Measurements from ENCODE around the gene MYOG. TPM values are rescaled to one million over a fixed set of nuclear protein-coding genes. Genes with fewer than 3 reads are reported as not detected.

MYOG gene
- polyA plus RNA-seq, 1 donor (not counting 4 experiments of a cell fraction or from before 2014, with no cell fraction given), result not detected

GRCh38 chr1:203113308-203113707 is 27.5 kb upstream of the MYOG start:
- no peak for TF ChIP-seq EZH2 (IDR thresholded peaks at IDR 0.05; ENCODE audit: low read length)
- no peak for TF ChIP-seq CTCF (optimal IDR thresholded peaks at IDR 0.05 in 1 of 3, IDR thresholded peaks at IDR 0.05 in 1 of 3, conservative IDR thresholded peaks at IDR 0.05 in 1 of 3; ENCODE audit: extremely low read depth in 1 of 3, insufficient read depth in 2 of 3, low read length in 3 of 3)
- Histone ChIP-seq H3K9ac (ENCODE audit: control insufficient read depth, extremely low read depth, insufficient read depth, low read length) (no peak overlapping the region), H3K36me3 (ENCODE audit: control insufficient read depth in 2 of 2, extremely low read depth in 1 of 2, insufficient read depth in 2 of 2, low read length in 2 of 2) (no peaks in the 10 kb centered on the region), H3K27ac (ENCODE audit: control insufficient read depth, insufficient read depth, low read length) (no peak overlapping the region), H2AFZ (ENCODE audit: control insufficient read depth, low read length) (no peak overlapping the region), H3K9me3 (ENCODE audit: control insufficient read depth, low read depth, low read length) (no peaks in the 10 kb centered on the region), H3K27me3 (ENCODE audit: control insufficient read depth, extremely low read depth, insufficient read depth, low read length) (peaks cover 31% of the 10 kb centered on the region), H3K9me1 (ENCODE audit: control insufficient read depth, extremely low read depth, insufficient read depth, low read length) (no peaks in the 10 kb centered on the region), H3K4me2 (ENCODE audit: control insufficient read depth, extremely low read depth, insufficient read depth, low read depth, low read length) (no peak overlapping the region), H3K4me3 (ENCODE audit: control insufficient read depth in 2 of 3, extremely low read depth in 1 of 3, insufficient read depth in 2 of 3, low read depth in 1 of 3, low read length in 3 of 3) (no peak overlapping the region), H3K79me2 (ENCODE audit: control insufficient read depth, insufficient read depth, low read length) (no peaks in the 10 kb centered on the region), H4K20me1 (ENCODE audit: control insufficient read depth, extremely low read depth, insufficient read depth, low read length) (no peaks in the 10 kb centered on the region), H3K4me1 (ENCODE audit: control insufficient read depth, extremely low read depth, insufficient read depth, low read length) (no peaks in the 10 kb centered on the region)
- DNase-seq (ENCODE audit: low read depth, low spot score) (no peak), FAIRE-seq (no peak)
- dilution Hi-C loops (cut with MboI; ENCODE audit: extremely low pct_ligation_motif_present, low sequenced_read_pairs), result no loop called here

- no peak for DNase-seq (ENCODE audit: low read depth, low spot score)
- no peaks in the 10 kb centered on the region for H3K9me1 ChIP-seq (ENCODE audit: control insufficient read depth, extremely low read depth, insufficient read depth, low read length)
- H3K27me3 ChIP-seq (ENCODE audit: control insufficient read depth, extremely low read depth, insufficient read depth, low read length), result peaks cover 23% of the 10 kb centered on the region
- H3K9ac ChIP-seq (ENCODE audit: control insufficient read depth, extremely low read depth, insufficient read depth, low read length), result no peak overlapping the region
- no peak overlapping the region for H3K27ac ChIP-seq (ENCODE audit: control insufficient read depth, insufficient read depth, low read length)
- H3K4me3 ChIP-seq (ENCODE audit: control insufficient read depth in 2 of 3, extremely low read depth in 1 of 3, insufficient read depth in 2 of 3, low read depth in 1 of 3, low read length in 3 of 3), result no peak overlapping the region
- H3K4me2 ChIP-seq (ENCODE audit: control insufficient read depth, extremely low read depth, insufficient read depth, low read depth, low read length), result no peak overlapping the region
- dilution Hi-C loops (cut with MboI; ENCODE audit: extremely low pct_ligation_motif_present, low sequenced_read_pairs), result no loop called here
- no peaks in the 10 kb centered on the region for H3K4me1 ChIP-seq (ENCODE audit: control insufficient read depth, extremely low read depth, insufficient read depth, low read length)
- no peaks in the 10 kb centered on the region for H3K36me3 ChIP-seq (ENCODE audit: control insufficient read depth in 2 of 2, extremely low read depth in 1 of 2, insufficient read depth in 2 of 2, low read length in 2 of 2)
- FAIRE-seq, result no peak
- TF ChIP-seq CTCF (optimal IDR thresholded peaks at IDR 0.05 in 1 of 3, IDR thresholded peaks at IDR 0.05 in 1 of 3, conservative IDR thresholded peaks at IDR 0.05 in 1 of 3; ENCODE audit: extremely low read depth in 1 of 3, insufficient read depth in 2 of 3, low read length in 3 of 3), result no peak
- TF ChIP-seq EZH2 (IDR thresholded peaks at IDR 0.05; ENCODE audit: low read length), result no peak
- no peaks in the 10 kb centered on the region for H4K20me1 ChIP-seq (ENCODE audit: control insufficient read depth, extremely low read depth, insufficient read depth, low read length)
- no peak overlapping the region for H2AFZ ChIP-seq (ENCODE audit: control insufficient read depth, low read length)
- no peaks in the 10 kb centered on the region for H3K79me2 ChIP-seq (ENCODE audit: control insufficient read depth, insufficient read depth, low read length)
- H3K9me3 ChIP-seq (ENCODE audit: control insufficient read depth, low read depth, low read length), result no peaks in the 10 kb centered on the region
These were observed 26.7 kb upstream of the MYOG start for GRCh38 chr1:203112475-203112874.
